Spinal cord (tissue), 10 donors: ENCODE results near the gene ZSCAN18. TPM values are rescaled to one million over a fixed set of nuclear protein-coding genes. Genes with fewer than 3 reads are reported as not detected.
"Not testable (repeated sequence)": the region's sequence is repeated elsewhere in the genome, so short reads cannot be mapped to it uniquely, and the experiment has no call there.

Experiments
- DNase-seq, 6 donors: peaks; one replicate each; pipeline versions ENCODE4 v3.0.0 to v3.0.0-alpha.2; 2013 to 2015; ENCODE audit warnings: low spot score in 6 of 6, low read depth in 4 of 6
- H3K27ac ChIP-seq: one replicate; pipeline ENCODE4 v1.5.1; 2013; ENCODE audit warnings: low read depth, low read length, control low read depth
- H3K27me3 ChIP-seq: one replicate; pipeline ENCODE4 v1.6.1; 2013; ENCODE audit warnings: low read length; ENCODE audit not compliant: control insufficient read depth, insufficient read depth
- H3K36me3 ChIP-seq: one replicate; pipeline ENCODE4 v1.6.1; 2013; ENCODE audit warnings: low read length; ENCODE audit not compliant: control insufficient read depth, insufficient read depth
- H3K4me1 ChIP-seq: one replicate; pipeline ENCODE4 v1.6.1; 2013; ENCODE audit warnings: low read length; ENCODE audit not compliant: control insufficient read depth, insufficient read depth
- H3K4me3 ChIP-seq: one replicate; pipeline ENCODE4 v1.5.1; 2013; ENCODE audit warnings: low read depth, low read length, control low read depth
- H3K9me3 ChIP-seq: one replicate; pipeline ENCODE4 v1.6.1; 2013; ENCODE audit warnings: low read length; ENCODE audit not compliant: control insufficient read depth, insufficient read depth
- WGBS: methylation state at CpG from one replicate; pipeline ENCODE4 v1.1.5; 2013; ENCODE audit warnings: missing lambda C conversion rate; ENCODE audit not compliant: insufficient coverage; 5-methylcytosine and 5-hydroxymethylcytosine counted together
- long read RNA-seq, 4 donors: transcript quantifications; one replicate each; lab custom pipeline, GENCODE V29; 2026
- polyA plus RNA-seq, 2 donors: library from polyadenylated mRNA; unstranded; fragments of 120-200 nt; gene quantifications; one replicate each; pipeline ENCODE4 v1.2.1, GENCODE V29; 2013; ENCODE audit not compliant: insufficient read length in 2 of 2
- total RNA-seq, 2 donors: library from RNA; depleted of rRNA in 1 of 2; stranded (reverse); fragments of 120-200 nt in 1 of 2; fragments of >200 nt in 1 of 2; gene quantifications; one replicate each; pipeline versions ENCODE4 v1.2.3 to v1.2.4, GENCODE V29; 2013 to 2014
- donor health status: healthy.

The ZSCAN18 gene
- 100 to 1,000 TPM in 1 of 2 donors, 10 to 100 TPM in 1; 81.2 to 115 TPM for total RNA-seq
- polyA plus RNA-seq, result 100 to 1,000 TPM; 124 to 151 TPM
- long read RNA-seq, donor 1, full-length matches to known transcripts, result 17 of 35 reads
- long read RNA-seq, donor 1, partial matches to known transcripts, result 9 of 35 reads
- long read RNA-seq, donor 1, other reads (novel, unspliced or antisense), result 9 of 35 reads
- long read RNA-seq, donor 2, transcript ZSCAN18-217 (7 exons, 2,190 nt), result major isoform, 8 of 8 reads
- long read RNA-seq, donor 2, partial matches to known transcripts, result 0 of 8 reads
- long read RNA-seq, donor 2, other reads (novel, unspliced or antisense), result 0 of 8 reads
- long read RNA-seq, donor 3, transcript ZSCAN18-217 (7 exons, 2,190 nt), result major isoform, 6 of 6 reads
- long read RNA-seq, donor 3, partial matches to known transcripts, result 0 of 6 reads
- long read RNA-seq, donor 3, other reads (novel, unspliced or antisense), result 0 of 6 reads
- long read RNA-seq, donor 4, full-length matches to known transcripts, result 20 of 33 reads
- long read RNA-seq, donor 4, partial matches to known transcripts, result 7 of 33 reads
- long read RNA-seq, donor 4, other reads (novel, unspliced or antisense), result 6 of 33 reads

GRCh38 chr19:58097781-58098681 is at the start of gene ZSCAN18:
TSS of gene ZSCAN18 (minus strand) at chr19:58098231. CDS start at chr19:58090267, 7,964 bp downstream.
- WGBS, result under 1% methylated on average over 67 of the region's 67 CpGs
- peak within 1 kb of the TSS; percentile 90 for H3K4me3 ChIP-seq
- H3K9me3 ChIP-seq, result no peaks in the 10 kb centered on the region
- peaks cover 23% of the 10 kb centered on the region for H3K36me3 ChIP-seq
- no peaks in the 10 kb centered on the region for H3K27me3 ChIP-seq
- peaks cover 29% of the 10 kb centered on the region for H3K4me1 ChIP-seq
- DNase-seq, result peak; percentile 96 to 100 (median 98)
- peak within 1 kb of the TSS; percentile 93 for H3K27ac ChIP-seq

GRCh38 chr19:58147475-58147874 is 49.4 kb upstream of the ZSCAN18 start:
- H3K9me3 ChIP-seq, result peaks cover 11% of the 10 kb centered on the region
- not testable (repeated sequence) for H3K4me3 ChIP-seq, DNase-seq, H3K27ac ChIP-seq, H3K36me3 ChIP-seq, H3K27me3 ChIP-seq
- peaks cover 10% of the 10 kb centered on the region for H3K4me1 ChIP-seq
- WGBS, result 90% methylated on average over 2 of the region's 28 CpGs

GRCh38 chr19:58145849-58146248 is 47.8 kb upstream of the ZSCAN18 start:
- DNase-seq, result no peak
- H3K27me3 ChIP-seq, result no peaks in the 10 kb centered on the region
- H3K27ac ChIP-seq, result no peak overlapping the region
- WGBS, result no CpG with 5 or more reads among the region's 3 CpGs
- no peak overlapping the region for H3K4me3 ChIP-seq
- H3K9me3 ChIP-seq, result peaks cover 16% of the 10 kb centered on the region
- H3K36me3 ChIP-seq, result peaks cover 24% of the 10 kb centered on the region
- H3K4me1 ChIP-seq, result peaks cover 6% of the 10 kb centered on the region

GRCh38 chr19:58134244-58134643 is 36.2 kb upstream of the ZSCAN18 start:
- no CpG with 5 or more reads among the region's 1 CpG for WGBS
- peaks cover 78% of the 10 kb centered on the region for H3K36me3 ChIP-seq
- peaks cover 47% of the 10 kb centered on the region for H3K9me3 ChIP-seq
- no peaks in the 10 kb centered on the region for H3K27me3 ChIP-seq
- no peak overlapping the region for H3K27ac ChIP-seq
- no peak overlapping the region for H3K4me3 ChIP-seq
- H3K4me1 ChIP-seq, result no peaks in the 10 kb centered on the region
- no peak for DNase-seq

GRCh38 chr19:58129284-58129683 is 31.3 kb upstream of the ZSCAN18 start:
- peaks cover 69% of the 10 kb centered on the region for H3K36me3 ChIP-seq
- H3K4me1 ChIP-seq, result no peaks in the 10 kb centered on the region
- no peak for DNase-seq
- no peak overlapping the region for H3K27ac ChIP-seq
- no peak overlapping the region for H3K4me3 ChIP-seq
- H3K9me3 ChIP-seq, result peaks cover 69% of the 10 kb centered on the region
- H3K27me3 ChIP-seq, result no peaks in the 10 kb centered on the region
- WGBS, result no CpG with 5 or more reads among the region's 3 CpGs

- Histone ChIP-seq H3K4me3 (no peak overlapping the region), H3K27ac (no peak overlapping the region), H3K4me1 (no peaks in the 10 kb centered on the region), H3K27me3 (no peaks in the 10 kb centered on the region), H3K9me3 (peaks cover 64% of the 10 kb centered on the region), H3K36me3 (peaks cover 59% of the 10 kb centered on the region)
- no peak for DNase-seq
- 97% methylated on average over 6 of the region's 12 CpGs for WGBS
These were observed 30.1 kb upstream of the ZSCAN18 start for GRCh38 chr19:58128041-58128685.

- 44% methylated on average over 3 of the region's 5 CpGs for WGBS
These were observed 25.3 kb upstream of the ZSCAN18 start for GRCh38 chr19:58123354-58123753.

GRCh38 chr19:58118979-58119733 is 21.1 kb upstream of the ZSCAN18 start:
- Histone ChIP-seq H3K27ac (no peak overlapping the region), H3K27me3 (peaks cover 8% of the 10 kb centered on the region), H3K36me3 (no peaks in the 10 kb centered on the region), H3K4me1 (peaks cover 9% of the 10 kb centered on the region), H3K4me3 (no peak overlapping the region), H3K9me3 (peaks cover 28% of the 10 kb centered on the region)
- DNase-seq, result no peak
- WGBS, result 75% methylated on average over 4 of the region's 5 CpGs

More at GRCh38 chr19:58123354-58123753, 25.3 kb upstream of the ZSCAN18 start:
- DNase-seq, result no peak
- H3K9me3 ChIP-seq, result peaks cover 57% of the 10 kb centered on the region
- H3K4me1 ChIP-seq, result no peaks in the 10 kb centered on the region
- no peak overlapping the region for H3K4me3 ChIP-seq
- H3K27me3 ChIP-seq, result no peaks in the 10 kb centered on the region
- H3K36me3 ChIP-seq, result peaks cover 19% of the 10 kb centered on the region
- no peak overlapping the region for H3K27ac ChIP-seq
